Inflammatory macrophage treated with lipopolysaccharide for 4 hours (primary cell): ENCODE results near the gene PALLD.
A peak's percentile ranks its signal among the peaks of the same experiment; 100 is the strongest.
"Not testable (repeated sequence)": the region's sequence is repeated elsewhere in the genome, so short reads cannot be mapped to it uniquely, and the experiment has no call there.

Experiments used
- DNase-seq: peaks from one replicate; pipeline ENCODE4 v3.0.0-alpha.2; 2020

PALLD gene

DNA sequence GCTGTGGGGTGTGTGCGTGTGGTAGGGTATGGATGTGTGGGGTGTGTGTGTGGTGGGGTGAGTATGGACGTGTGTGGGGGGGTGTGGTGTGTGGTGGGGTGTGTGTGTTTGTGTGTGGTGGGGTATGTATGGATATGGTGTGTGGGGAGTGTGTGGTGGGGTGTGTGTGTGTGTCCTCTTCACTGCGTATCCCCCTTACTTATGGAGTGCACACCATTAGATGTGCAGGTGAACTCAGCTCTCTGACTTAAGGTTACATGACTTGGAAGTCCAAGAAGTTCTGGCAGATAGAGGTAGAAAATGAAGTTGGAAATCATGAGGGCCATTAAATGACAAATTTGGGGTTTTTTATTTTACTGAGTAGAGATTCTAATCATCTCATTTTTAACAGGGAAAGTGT lies 182.5 kb downstream of the PALLD start:
- no peak for DNase-seq

GRCh38 chr4:168679819-168680218 lies 183.0 kb downstream of the PALLD start:
- DNase-seq, result no peak

- no peak for DNase-seq
These were observed 186.1 kb downstream of the PALLD start for GRCh38 chr4:168682898-168683500.

DNA sequence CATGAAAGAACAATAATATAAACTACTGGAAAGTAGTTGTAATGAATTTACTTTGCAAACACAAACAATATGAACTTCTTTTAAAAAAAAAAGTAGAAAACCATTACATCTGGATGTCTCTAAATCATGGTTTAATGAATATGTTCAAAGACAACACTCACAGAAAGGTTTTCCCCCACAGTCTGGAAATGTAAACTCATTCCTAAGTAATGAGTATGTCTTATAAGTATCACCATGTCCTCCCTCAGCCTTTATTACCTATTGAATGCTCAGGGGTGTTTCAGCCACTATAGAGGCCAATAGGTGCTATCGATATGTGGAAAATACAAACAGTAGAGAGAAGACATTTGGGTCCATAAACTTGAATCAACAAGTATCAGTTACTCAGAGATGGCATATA lies 186.7 kb downstream of the PALLD start:
- no peak for DNase-seq

DNA sequence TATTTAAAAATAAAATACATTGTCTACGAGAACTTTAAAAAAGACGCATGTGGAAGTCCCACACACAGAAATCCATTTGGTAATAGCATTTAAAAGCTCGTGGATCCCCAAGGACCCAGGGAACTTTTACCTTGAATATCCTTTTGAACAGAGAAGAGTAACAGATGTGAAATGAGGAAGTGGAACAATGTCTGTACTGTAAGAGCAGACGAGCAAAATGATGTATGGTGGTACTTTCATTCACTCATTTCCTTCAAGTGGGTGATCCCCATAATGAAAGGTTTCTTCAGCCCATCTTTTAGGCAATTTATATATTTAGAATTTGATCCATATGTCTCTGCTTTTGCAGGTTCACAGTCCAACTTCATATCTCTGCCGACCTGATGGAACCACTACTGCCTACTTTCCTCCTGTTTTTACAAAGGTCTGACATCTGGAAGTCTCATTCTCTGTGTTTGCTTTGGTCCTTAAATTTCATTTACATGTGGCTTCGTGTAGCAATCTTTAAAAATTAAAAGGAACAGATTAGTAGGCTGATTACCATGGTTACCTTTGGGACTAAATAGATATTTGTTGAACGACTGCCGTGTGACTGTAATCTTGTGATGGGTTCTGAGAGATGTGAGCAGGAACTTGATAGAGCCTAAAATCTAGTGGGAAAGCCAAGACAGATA lies 188.4 kb downstream of the PALLD start:
- peak; percentile 6 for DNase-seq

- no peak for DNase-seq
These were observed 191.7 kb downstream of the PALLD start for GRCh38 chr4:168688584-168688983.

DNA sequence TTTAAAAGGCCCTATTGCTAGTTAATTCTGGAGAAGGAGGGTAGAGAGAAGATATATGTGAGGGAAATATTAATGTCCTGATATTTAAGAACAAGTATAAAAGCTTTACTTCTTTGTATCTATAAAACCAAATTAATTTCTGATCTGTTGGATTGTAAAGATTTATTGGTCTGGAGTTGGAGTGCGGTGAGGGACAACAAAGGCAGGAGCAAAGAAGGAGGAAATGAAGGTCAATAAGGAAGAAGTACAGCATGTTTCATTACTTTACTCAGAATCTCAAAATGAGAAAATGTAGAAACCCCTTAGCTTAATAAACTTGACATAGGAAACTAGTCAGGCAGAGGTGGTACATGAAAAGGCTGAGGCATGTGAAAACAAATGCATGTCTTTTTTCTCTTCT lies 192.9 kb downstream of the PALLD start:
- DNase-seq, result no peak

- no peak for DNase-seq
These were observed 193.3 kb downstream of the PALLD start for GRCh38 chr4:168690199-168690598.

GRCh38 chr4:168691631-168692369 lies 194.9 kb downstream of the PALLD start:
- peak; percentile 47 for DNase-seq

- DNase-seq, result peak; percentile 13
These were observed 197.1 kb downstream of the PALLD start for GRCh38 chr4:168693750-168694490.

DNA sequence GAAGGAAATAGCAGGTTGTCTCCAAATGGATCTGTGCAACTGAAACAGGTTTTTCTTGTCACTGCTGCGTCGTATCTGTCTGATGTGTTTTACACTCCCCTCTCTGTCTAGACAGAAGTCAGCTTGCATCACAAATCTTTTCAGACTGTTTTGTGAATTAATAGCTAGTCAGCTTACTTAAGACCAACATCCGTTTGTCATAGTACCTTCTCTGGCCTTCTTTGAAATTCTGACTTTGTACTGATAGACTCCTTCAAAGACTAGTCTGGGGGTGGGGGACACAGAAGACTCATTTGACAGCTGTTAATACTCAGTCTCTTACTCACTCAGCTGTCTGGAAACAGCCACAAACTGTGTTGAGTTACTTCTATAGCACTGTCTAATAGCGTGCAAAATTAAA lies 197.8 kb downstream of the PALLD start:
- DNase-seq, result no peak

GRCh38 chr4:168695288-168695687 lies 198.4 kb downstream of the PALLD start:
- peak; percentile 78 for DNase-seq

DNA sequence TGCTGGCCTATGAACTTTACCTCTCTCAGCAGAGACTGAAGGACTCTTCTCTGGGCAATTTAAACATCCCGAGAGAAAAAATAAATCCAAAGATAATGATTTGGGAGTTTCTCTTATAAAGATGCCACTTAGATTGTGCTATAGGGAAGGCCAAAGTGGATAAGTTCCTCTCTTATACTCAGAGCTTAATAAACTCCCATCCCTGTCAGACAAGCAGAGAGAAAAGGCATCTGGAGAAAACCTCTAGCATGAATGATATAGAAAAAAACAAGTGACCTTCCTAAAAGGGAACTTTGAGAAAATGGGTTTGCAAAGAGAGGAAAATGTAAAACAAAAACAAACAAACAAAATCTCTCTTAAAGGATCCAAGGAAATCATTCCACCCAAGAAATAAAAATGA lies 199.4 kb downstream of the PALLD start:
- no peak for DNase-seq

- DNase-seq, result no peak
These were observed 200.0 kb downstream of the PALLD start for GRCh38 chr4:168696826-168697225.

- no peak for DNase-seq
These were observed 202.5 kb downstream of the PALLD start for GRCh38 chr4:168699224-168699878.

GRCh38 chr4:168701061-168701460 lies 204.2 kb downstream of the PALLD start:
- DNase-seq, result no peak

DNA sequence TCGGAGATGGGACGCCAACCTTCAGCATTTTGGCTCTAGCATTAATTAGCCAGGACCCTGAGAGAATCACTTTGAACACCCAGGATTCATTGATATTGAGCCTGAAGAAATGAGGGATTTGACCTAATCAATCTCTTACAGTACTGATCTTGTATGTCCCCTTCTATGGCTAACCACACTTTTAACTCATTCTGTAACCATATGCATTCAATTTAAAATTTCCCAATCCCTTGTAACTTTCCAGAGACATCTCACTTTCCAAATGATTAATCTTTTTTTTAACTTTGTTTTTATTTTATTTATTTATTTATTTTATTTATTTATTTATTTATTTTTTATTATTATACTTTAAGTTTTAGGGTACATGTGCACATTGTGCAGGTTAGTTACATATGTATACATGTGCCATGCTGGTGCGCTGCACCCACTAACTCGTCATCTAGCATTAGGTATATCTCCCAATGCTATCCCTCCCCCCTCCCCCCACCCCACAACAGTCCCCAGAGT lies 205.8 kb downstream of the PALLD start:
- DNase-seq, result not testable (repeated sequence)

- DNase-seq, result no peak
These were observed 208.3 kb downstream of the PALLD start for GRCh38 chr4:168705121-168705520.

DNA sequence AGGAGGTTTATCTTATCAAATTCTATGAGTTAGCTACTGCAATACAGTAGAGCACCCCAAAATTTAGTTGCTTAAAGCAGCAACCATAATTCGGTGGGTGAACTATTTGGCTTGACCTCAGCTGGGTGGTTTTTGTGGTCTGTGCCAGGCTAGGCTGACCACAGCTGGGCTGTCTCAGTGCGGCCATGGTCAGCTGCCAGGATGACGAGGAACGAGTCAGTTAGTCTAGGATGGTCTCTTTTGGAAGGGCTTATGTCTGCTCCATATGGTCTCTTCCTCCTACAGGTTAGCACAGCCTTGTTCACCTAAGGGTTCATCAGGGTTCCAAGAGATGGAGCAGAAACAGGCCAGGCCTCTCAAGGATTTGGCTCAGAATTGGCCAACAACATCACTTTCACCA lies 210.4 kb downstream of the PALLD start:
- no peak for DNase-seq

DNA sequence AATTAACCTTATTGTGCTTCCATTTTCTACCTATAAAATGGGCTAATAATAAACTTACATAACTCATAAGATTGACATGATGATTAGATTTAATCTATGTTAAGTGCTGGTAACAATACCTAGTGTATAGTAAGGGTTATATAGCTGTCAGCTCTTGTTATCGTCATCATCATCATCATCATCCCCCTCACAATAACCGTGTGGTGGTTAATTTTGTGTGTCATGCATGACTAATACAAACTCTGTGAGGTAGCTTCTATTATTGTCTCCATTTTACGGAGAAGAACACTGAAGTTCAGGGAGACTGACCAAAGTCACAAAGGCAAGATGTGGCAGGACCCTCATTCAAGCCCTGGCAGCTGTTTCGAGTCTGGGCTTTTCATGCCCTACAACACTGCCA lies 211.3 kb downstream of the PALLD start:
- DNase-seq, result no peak

DNA sequence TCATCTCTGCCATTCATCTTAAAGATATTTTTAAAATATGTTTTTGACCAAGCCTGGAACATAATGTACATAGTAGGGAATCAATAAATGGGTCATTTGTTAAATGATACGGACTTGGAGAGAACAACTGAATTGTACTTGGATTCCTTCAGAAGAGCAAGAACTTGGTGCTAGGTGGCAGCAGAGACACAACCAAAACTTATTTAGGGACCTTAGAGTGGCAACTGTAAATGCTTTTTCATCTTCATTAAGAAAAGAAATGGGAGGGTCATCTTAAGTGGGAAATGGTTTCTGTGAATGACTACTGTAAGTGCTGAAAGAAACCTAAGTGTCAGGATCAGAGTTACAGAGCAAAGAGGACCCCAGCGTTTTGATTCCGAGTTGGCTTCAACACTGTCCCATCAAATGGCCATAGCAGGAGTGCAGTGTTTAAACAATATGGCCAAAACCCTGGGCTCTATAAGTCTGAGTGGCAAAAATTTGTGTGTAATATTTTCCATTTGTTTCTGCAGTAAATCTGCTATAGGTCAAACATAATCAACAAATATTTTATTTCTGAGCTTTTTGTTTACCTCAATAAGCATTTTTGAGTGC lies 213.6 kb downstream of the PALLD start:
- DNase-seq, result peak; percentile 74
